A549 (cell line): ENCODE data around the gene PRKCE. TPM values are rescaled to one million over a fixed set of nuclear protein-coding genes. Genes with fewer than 3 reads are reported as not detected.

Source experiments
- ATAC-seq, 2 experiments: fragments of 200-7000 bp in 1 of 2; fragments of >200 bp in 1 of 2; cut with Nextera tagmentation in 1 of 2; cut with Tn5 transposase in 1 of 2; 3 replicates each; pipeline versions ENCODE4 v1.8.0 to v1.9.1; 2018 to 2020; ENCODE audit warnings: mild to moderate bottlenecking in 1 of 2, moderate library complexity in 1 of 2
- CTCF ChIA-PET: fragments of 300-600 bp; sonication (Branson Sonifier 250); formaldehyde crosslinking; extraction: SDS; loops from one replicate; lab custom pipeline; 2021; ENCODE audit warnings: antibody characterized with exemption, inconsistent platforms; lab: Yijun Ruan, JAX
- POLR2A ChIA-PET: fragments of 350-600 bp; formaldehyde crosslinking; extraction: SDS; loops from one replicate; lab custom pipeline; 2021; ENCODE audit warnings: antibody characterized with exemption, inconsistent platforms; lab: Yijun Ruan, JAX
- DNase-seq, 2 experiments: peaks; one replicate each; pipeline versions ENCODE4 v3.0.0 to v3.0.0-alpha.2; 2011 to 2016; ENCODE audit warnings: low read depth in 1 of 2, low spot score in 1 of 2
- FAIRE-seq: peaks from 2 replicates; lab custom pipeline; 2011; peaks lifted over from hg19 to GRCh38; lab: Jason Lieb, UNC
- H3K27ac ChIP-seq, 2 experiments: fragments of >200 bp; sonication (Bioruptor Twin); formaldehyde crosslinking; 3 replicates each; pipeline ENCODE4 v1.5.1; 2016 to 2017
- H3K4me1 ChIP-seq: fragments of >200 bp; sonication (Bioruptor Twin); formaldehyde crosslinking; 3 replicates; pipeline ENCODE4 v1.6.1; 2016
- H3K4me2 ChIP-seq: fragments of >200 bp; sonication (Bioruptor Twin); formaldehyde crosslinking; 3 replicates; pipeline ENCODE4 v1.6.1; 2016
- H3K4me3 ChIP-seq: fragments of >200 bp; sonication (Bioruptor Twin); formaldehyde crosslinking; 3 replicates; pipeline ENCODE4 v1.5.1; 2016
- H3K9me3 ChIP-seq: fragments of >200 bp; sonication (Bioruptor Twin); formaldehyde crosslinking; 3 replicates; pipeline ENCODE4 v1.6.1; 2016
- ATOH8 ChIP-seq: fragments of 250-450 bp; sonication (Bioruptor Pico); IDR thresholded peaks from 2 replicates; pipeline ENCODE4 v1.5.0; 2020; ENCODE audit warnings: low read depth, mild to moderate bottlenecking, moderate library complexity
- BHLHE40 ChIP-seq: IDR thresholded peaks from 2 replicates; pipeline ENCODE4 v1.6.1; 2012; ENCODE audit warnings: low read depth, low read length, inconsistent platforms
- CBX2 ChIP-seq: fragments of 200-600 bp; sonication (generic); IDR thresholded peaks from 2 replicates; pipeline ENCODE4 v1.6.1; 2016; ENCODE audit warnings: low read depth, mild to moderate bottlenecking, borderline replicate concordance
- E2F6 ChIP-seq: IDR thresholded peaks from 2 replicates; pipeline ENCODE4 v1.6.1; 2012; ENCODE audit warnings: low read depth, borderline replicate concordance
- EHMT2 ChIP-seq: fragments of 200-600 bp; sonication (generic); IDR thresholded peaks from 2 replicates; pipeline ENCODE4 v1.6.1; 2016; ENCODE audit warnings: antibody characterized with exemption, low read depth, mild to moderate bottlenecking, moderate library complexity
- EP300 ChIP-seq, 2 experiments: fragments of >200 bp; sonication (Bioruptor Twin); formaldehyde crosslinking; IDR thresholded peaks; 2 replicates in 1 of 2; 3 replicates in 1 of 2; pipeline ENCODE4 v1.6.1; 2016 to 2017
- GATA3 ChIP-seq: IDR thresholded peaks from 2 replicates; pipeline ENCODE4 v1.6.1; 2012; ENCODE audit warnings: borderline replicate concordance
- HDAC2 ChIP-seq: fragments of 200-600 bp; sonication (generic); IDR thresholded peaks from 2 replicates; pipeline ENCODE4 v1.6.1; 2016
- HES2 ChIP-seq: fragments of >200 bp; sonication (Bioruptor Twin); formaldehyde crosslinking; IDR thresholded peaks from 2 replicates; pipeline ENCODE4 v1.6.1; 2016
- HOXA7 ChIP-seq: fragments of 250-450 bp; sonication (Bioruptor Pico); IDR thresholded peaks from 2 replicates; pipeline ENCODE4 v1.5.0; 2020; ENCODE audit warnings: mild to moderate bottlenecking, moderate library complexity
- JUNB ChIP-seq: fragments of >200 bp; sonication (Bioruptor Twin); formaldehyde crosslinking; IDR thresholded peaks from 2 replicates; pipeline ENCODE4 v1.6.1; 2016
- KDM1A ChIP-seq: fragments of 200-600 bp; sonication (generic); IDR thresholded peaks from 2 replicates; pipeline ENCODE4 v1.6.1; 2016; ENCODE audit warnings: low read depth, mild to moderate bottlenecking
- MYC ChIP-seq: IDR thresholded peaks from 2 replicates; pipeline ENCODE4 v1.6.1; 2012; ENCODE audit warnings: mild to moderate bottlenecking, inconsistent platforms, low read length, improper control_type of control experiment, borderline replicate concordance
- NFE2L2 ChIP-seq: fragments of 150-350 bp; conservative IDR thresholded peaks from 2 replicates; pipeline ENCODE4 v1.6.1; 2014; ENCODE audit warnings: low read length
- NR3C1 ChIP-seq: fragments of >200 bp; sonication (Bioruptor Twin); formaldehyde crosslinking; IDR thresholded peaks from 3 replicates; pipeline ENCODE4 v1.6.1; 2017
- POLR2A ChIP-seq: IDR thresholded peaks from 2 replicates; pipeline ENCODE4 v1.6.1; 2012; ENCODE audit warnings: mild to moderate bottlenecking, low read length
- POLR2AphosphoS2 ChIP-seq: conservative IDR thresholded peaks from 2 replicates; pipeline ENCODE4 v1.6.1; 2012; ENCODE audit warnings: low read length, improper control_type of control experiment, inconsistent platforms
- RCOR1 ChIP-seq: fragments of 150-350 bp; IDR thresholded peaks from 2 replicates; pipeline ENCODE4 v1.6.1; 2014; ENCODE audit warnings: antibody characterized with exemption, low read length, low read depth
- RNF2 ChIP-seq: fragments of 200-600 bp; sonication (generic); IDR thresholded peaks from 2 replicates; pipeline ENCODE4 v1.6.1; 2016; ENCODE audit warnings: low read depth, mild to moderate bottlenecking, antibody characterized with exemption, moderate library complexity, borderline replicate concordance
- SMC3 ChIP-seq: fragments of >200 bp; sonication (Bioruptor Twin); formaldehyde crosslinking; IDR thresholded peaks from 3 replicates; pipeline ENCODE4 v1.6.1; 2018; ENCODE audit warnings: inconsistent platforms
- TFCP2L1 ChIP-seq: fragments of 250-450 bp; sonication (Bioruptor Pico); IDR thresholded peaks from 2 replicates; pipeline ENCODE4 v1.5.0; 2021; ENCODE audit warnings: mild to moderate bottlenecking
- TP53 ChIP-seq: fragments of 250-450 bp; sonication (Bioruptor Pico); IDR thresholded peaks from 2 replicates; pipeline ENCODE4 v1.5.0; 2021; ENCODE audit warnings: mild to moderate bottlenecking, moderate library complexity
- ZNF302 ChIP-seq: fragments of 250-450 bp; sonication (Bioruptor Pico); IDR thresholded peaks from 2 replicates; pipeline ENCODE4 v1.9.0; 2021; ENCODE audit warnings: inconsistent platforms, mild to moderate bottlenecking, moderate library complexity
- whole genome bisulfite sequencing: methylation state at CpG from one replicate; pipeline ENCODE4 v1.1.6; 2017; ENCODE audit errors: missing lambda C conversion rate; 5-methylcytosine and 5-hydroxymethylcytosine counted together
- polyA plus RNA-seq, 4 experiments: library from polyadenylated mRNA; depleted of rRNA in 3 of 4; stranded (reverse); fragments of >200 nt; fragmentation: RNase III in 1 of 4; extraction: RNeasy Plus Mini Kit Qiagen cat#74134 plus additional on column Dnase treatment in 1 of 4; gene quantifications; 2 replicates in 3 of 4; 3 replicates in 1 of 4; pipeline ENCODE4 v1.2.3, GENCODE V29; 2011 to 2017
- TF ChIP-seq, protein P1 (sequence below): IDR thresholded peaks from 2 replicates; pipeline ENCODE4 v1.6.1; 2012
- TF ChIP-seq, protein P2 (sequence below): fragments of >200 bp; sonication (Bioruptor Twin); formaldehyde crosslinking; IDR thresholded peaks from 3 replicates; pipeline ENCODE4 v1.6.1; 2016

The PRKCE gene
- polyA plus RNA-seq, 2 of the 4 experiments (the other 2 are of a cell fraction) = 11.5 to 12.0 TPM

DNA sequence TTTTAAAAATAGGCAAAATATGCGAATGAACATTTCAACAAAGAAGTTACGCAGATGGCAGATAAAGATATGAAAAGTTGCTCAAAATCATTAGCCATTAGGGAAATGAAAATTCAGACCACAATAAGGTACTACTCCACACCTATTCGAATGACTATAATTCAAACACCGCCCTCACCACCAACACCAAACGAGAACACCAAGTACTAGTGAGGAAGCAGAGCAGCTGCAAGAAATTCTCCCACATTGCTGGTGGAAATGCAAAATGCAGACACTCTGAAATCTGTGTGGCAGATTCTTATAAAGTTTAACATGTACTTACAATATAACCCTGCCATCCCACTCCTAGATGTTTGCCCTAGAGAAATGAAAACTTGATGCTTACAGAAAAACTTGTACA lies 17.3 kb upstream of the PRKCE start:
- Histone ChIP-seq H3K4me2 (no peak overlapping the region), H3K4me3 (no peak overlapping the region), H3K27ac (no peak overlapping the region), H3K4me1 (no peaks in the 10 kb centered on the region), H3K9me3 (no peaks in the 10 kb centered on the region)
- TF ChIP-seq KDM1A (no peak), HES2 (no peak), JUNB (no peak), HDAC2 (no peak), MYC (no peak), POLR2AphosphoS2 (no peak), NR3C1 (no peak), HOXA7 (CRISPR knock-in tag) (no peak), E2F6 (no peak), ATOH8 (CRISPR knock-in tag) (no peak), TFCP2L1 (no peak), RCOR1 (no peak)
- TF ChIP-seq, protein P1, sequence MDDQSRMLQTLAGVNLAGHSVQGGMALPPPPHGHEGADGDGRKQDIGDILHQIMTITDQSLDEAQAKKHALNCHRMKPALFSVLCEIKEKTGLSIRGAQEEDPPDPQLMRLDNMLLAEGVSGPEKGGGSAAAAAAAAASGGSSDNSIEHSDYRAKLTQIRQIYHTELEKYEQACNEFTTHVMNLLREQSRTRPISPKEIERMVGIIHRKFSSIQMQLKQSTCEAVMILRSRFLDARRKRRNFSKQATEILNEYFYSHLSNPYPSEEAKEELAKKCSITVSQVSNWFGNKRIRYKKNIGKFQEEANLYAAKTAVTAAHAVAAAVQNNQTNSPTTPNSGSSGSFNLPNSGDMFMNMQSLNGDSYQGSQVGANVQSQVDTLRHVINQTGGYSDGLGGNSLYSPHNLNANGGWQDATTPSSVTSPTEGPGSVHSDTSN = no peak
- DNase-seq (no peak), ATAC-seq (no peak), FAIRE-seq (no peak)
- POLR2A ChIA-PET = no interaction called here
- WGBS = 80% methylated on average over 5 of the region's 5 CpGs
- CTCF ChIA-PET = interaction anchor here (0.7 to 1.3 kb wide), 3 partner anchors 9 to 10 kb away, joined by 3 to 7 read pairs (median 5); no protein-coding TSS in a partner anchor

GRCh38 chr2:45636008-45636407 lies 15.5 kb upstream of the PRKCE start:
- H3K4me2 ChIP-seq = no peak overlapping the region
- ATAC-seq (no peak), FAIRE-seq (no peak)
- WGBS = 65% methylated on average over 5 of the region's 5 CpGs
- H3K27ac ChIP-seq = no peak overlapping the region
- no peaks in the 10 kb centered on the region for H3K4me1 ChIP-seq
- no peaks in the 10 kb centered on the region for H3K9me3 ChIP-seq
- CTCF ChIA-PET = no interaction called here
- no peak for TF ChIP-seq ZNF302 (CRISPR knock-in tag)
- TF ChIP-seq SMC3 = no peak
- no peak for TF ChIP-seq EP300 (IDR thresholded peaks at IDR 0.05)
- TF ChIP-seq, protein P1 = no peak
- TF ChIP-seq EHMT2 = no peak
- TF ChIP-seq, all 56 proteins: peak for 0
- POLR2A ChIA-PET = no interaction called here
- no peak for DNase-seq
- H3K4me3 ChIP-seq = no peak overlapping the region

DNA sequence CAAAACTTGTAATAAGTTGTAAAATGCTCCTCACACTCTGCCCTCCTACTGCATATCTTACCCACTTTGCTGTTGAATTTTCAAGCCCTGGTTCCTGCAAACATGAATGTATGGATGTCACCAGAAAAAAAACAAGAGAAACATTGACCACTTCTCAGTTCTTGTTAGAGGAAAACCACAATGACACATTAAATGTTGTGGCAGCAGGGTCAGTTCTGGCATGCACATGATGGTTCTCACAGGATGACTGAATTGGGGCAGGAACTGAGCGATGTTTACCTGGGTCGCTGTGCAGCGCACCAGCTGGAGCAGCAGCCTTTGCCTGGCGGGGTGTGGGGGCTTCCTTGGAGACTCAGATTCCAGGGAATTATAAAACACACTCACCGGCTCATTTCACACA lies 14.0 kb upstream of the PRKCE start:
- DNase-seq = no peak
- no peak overlapping the region for H3K27ac ChIP-seq
- POLR2A ChIA-PET = no interaction called here
- no peak for ATAC-seq
- TF ChIP-seq ATOH8 (CRISPR knock-in tag) (no peak), RNF2 (no peak), CBX2 (no peak), GATA3 (no peak), E2F6 (no peak), POLR2A (no peak), NFE2L2 (no peak), HDAC2 (no peak), TP53 (CRISPR knock-in tag) (no peak), HOXA7 (CRISPR knock-in tag) (no peak), POLR2AphosphoS2 (no peak), BHLHE40 (no peak)
- TF ChIP-seq, protein P2, sequence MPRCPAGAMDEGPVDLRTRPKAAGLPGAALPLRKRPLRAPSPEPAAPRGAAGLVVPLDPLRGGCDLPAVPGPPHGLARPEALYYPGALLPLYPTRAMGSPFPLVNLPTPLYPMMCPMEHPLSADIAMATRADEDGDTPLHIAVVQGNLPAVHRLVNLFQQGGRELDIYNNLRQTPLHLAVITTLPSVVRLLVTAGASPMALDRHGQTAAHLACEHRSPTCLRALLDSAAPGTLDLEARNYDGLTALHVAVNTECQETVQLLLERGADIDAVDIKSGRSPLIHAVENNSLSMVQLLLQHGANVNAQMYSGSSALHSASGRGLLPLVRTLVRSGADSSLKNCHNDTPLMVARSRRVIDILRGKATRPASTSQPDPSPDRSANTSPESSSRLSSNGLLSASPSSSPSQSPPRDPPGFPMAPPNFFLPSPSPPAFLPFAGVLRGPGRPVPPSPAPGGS = no peak
- TF ChIP-seq, protein P1 = no peak
- TF ChIP-seq, all 56 proteins: peak for 0
- FAIRE-seq = no peak
- H3K4me1 ChIP-seq = no peaks in the 10 kb centered on the region
- CTCF ChIA-PET = interaction anchor here (0.7 to 2.9 kb wide), 5 partner anchors 9 to 1754 kb away, joined by 3 to 15 read pairs (median 5); no protein-coding TSS in a partner anchor
- no peaks in the 10 kb centered on the region for H3K9me3 ChIP-seq
- H3K4me2 ChIP-seq = no peak overlapping the region
- H3K4me3 ChIP-seq = no peak overlapping the region
- 79% methylated on average over 5 of the region's 5 CpGs for WGBS
